ENCODE data around the gene TSPY1. TPM values are rescaled to one million over a fixed set of nuclear protein-coding genes. Genes with fewer than 3 reads are reported as not detected.
"Not testable (repeated sequence)": the region's sequence is repeated elsewhere in the genome, so short reads cannot be mapped to it uniquely, and the experiment has no call there.

Gene TSPY1
- total RNA-seq = not detected

GRCh38 chrY:9466655-9467054 is at the start of gene TSPY1:
Gene TSPY1, plus strand, starts transcription at chrY:9466955. Its CDS starts 46 bp downstream, at chrY:9467001.
- H3K4me3 Mint-ChIP-seq; H3K27ac Mint-ChIP-seq; ATAC-seq; DNase-seq; POLR2A ChIA-PET; intact Hi-C loops (cut with DNase I, micrococcal nuclease); CTCF ChIA-PET; H3K27me3 Mint-ChIP-seq; H3K4me1 Mint-ChIP-seq; H3K36me3 Mint-ChIP-seq (ENCODE audit: low read depth); H3K9me3 Mint-ChIP-seq (ENCODE audit: low read depth): not testable (repeated sequence)

GRCh38 chrY:9486967-9487366 is 20.2 kb downstream of the TSPY1 start, which contains the start of gene TSPY9:
Gene TSPY9, plus strand, starts transcription at chrY:9487267. Its CDS starts 46 bp downstream, at chrY:9487313.
- H3K4me1 Mint-ChIP-seq; DNase-seq; H3K27me3 Mint-ChIP-seq; H3K4me3 Mint-ChIP-seq; ATAC-seq; intact Hi-C loops (cut with DNase I, micrococcal nuclease); H3K36me3 Mint-ChIP-seq (ENCODE audit: low read depth); CTCF ChIA-PET; POLR2A ChIA-PET; H3K9me3 Mint-ChIP-seq (ENCODE audit: low read depth); H3K27ac Mint-ChIP-seq: not testable (repeated sequence)

GRCh38 chrY:9504396-9504795 is 37.6 kb downstream of the TSPY1 start:
- CTCF ChIA-PET; intact Hi-C loops (cut with DNase I, micrococcal nuclease); H3K27ac Mint-ChIP-seq: not testable (repeated sequence)

GRCh38 chrY:9516287-9516686 is 49.5 kb downstream of the TSPY1 start:
- H3K9me3 Mint-ChIP-seq (ENCODE audit: low read depth); H3K27me3 Mint-ChIP-seq; intact Hi-C loops (cut with DNase I, micrococcal nuclease); H3K27ac Mint-ChIP-seq; POLR2A ChIA-PET; H3K36me3 Mint-ChIP-seq (ENCODE audit: low read depth); CTCF ChIA-PET; ATAC-seq; H3K4me1 Mint-ChIP-seq; DNase-seq; H3K4me3 Mint-ChIP-seq: not testable (repeated sequence)

More at GRCh38 chrY:9504396-9504795, 37.6 kb downstream of the TSPY1 start:
- H3K4me3 Mint-ChIP-seq; H3K9me3 Mint-ChIP-seq (ENCODE audit: low read depth); POLR2A ChIA-PET; DNase-seq; H3K36me3 Mint-ChIP-seq (ENCODE audit: low read depth); ATAC-seq; H3K4me1 Mint-ChIP-seq; H3K27me3 Mint-ChIP-seq: not testable (repeated sequence)

Other genes with a start within 250 kb of the TSPY1 start
- not detected for gene TSPY4, start 129.5 kb upstream of the TSPY1 start, total RNA-seq
- gene TSPY8, start 109.2 kb upstream of the TSPY1 start, total RNA-seq = not detected
- not detected for gene TSPY3, start 68.5 kb upstream of the TSPY1 start, total RNA-seq
- gene TSPY9, start 20.3 kb downstream of the TSPY1 start, total RNA-seq = not detected
- not detected for gene TSPY10, start 60.9 kb downstream of the TSPY1 start, total RNA-seq

Data from activated CD4-positive, alpha-beta T cell treated with anti-CD3 and anti-CD28 coated beads for 36 hours (primary cell).